Measurements from ENCODE around the gene ADRA1B.

- TF ChIP-seq POLR2AphosphoS5 (IDR thresholded peaks at IDR 0.05; ENCODE audit: borderline replicate concordance, low read depth, low read length): no peak
- TF ChIP-seq EZH2 (IDR thresholded peaks at IDR 0.05): no peak
- no peak for TF ChIP-seq FOXP2 (optimal IDR thresholded peaks at IDR 0.05; ENCODE audit: control extremely low read depth, extremely low read length, insufficient read depth)
Measured at GRCh38 chr5:159906943-159907342, 9.3 kb upstream of the ADRA1B start.
